Measurements from ENCODE around the gene CCDC124. TPM values are rescaled to one million over a fixed set of nuclear protein-coding genes. Genes with fewer than 3 reads are reported as not detected.

CCDC124 gene
- total and polyA plus RNA-seq, 10 of the 15 experiments (the other 5 are each of a cell fraction or from before 2014, with no cell fraction given), result 3.7 to 184 (median 51.8) TPM

DNA sequence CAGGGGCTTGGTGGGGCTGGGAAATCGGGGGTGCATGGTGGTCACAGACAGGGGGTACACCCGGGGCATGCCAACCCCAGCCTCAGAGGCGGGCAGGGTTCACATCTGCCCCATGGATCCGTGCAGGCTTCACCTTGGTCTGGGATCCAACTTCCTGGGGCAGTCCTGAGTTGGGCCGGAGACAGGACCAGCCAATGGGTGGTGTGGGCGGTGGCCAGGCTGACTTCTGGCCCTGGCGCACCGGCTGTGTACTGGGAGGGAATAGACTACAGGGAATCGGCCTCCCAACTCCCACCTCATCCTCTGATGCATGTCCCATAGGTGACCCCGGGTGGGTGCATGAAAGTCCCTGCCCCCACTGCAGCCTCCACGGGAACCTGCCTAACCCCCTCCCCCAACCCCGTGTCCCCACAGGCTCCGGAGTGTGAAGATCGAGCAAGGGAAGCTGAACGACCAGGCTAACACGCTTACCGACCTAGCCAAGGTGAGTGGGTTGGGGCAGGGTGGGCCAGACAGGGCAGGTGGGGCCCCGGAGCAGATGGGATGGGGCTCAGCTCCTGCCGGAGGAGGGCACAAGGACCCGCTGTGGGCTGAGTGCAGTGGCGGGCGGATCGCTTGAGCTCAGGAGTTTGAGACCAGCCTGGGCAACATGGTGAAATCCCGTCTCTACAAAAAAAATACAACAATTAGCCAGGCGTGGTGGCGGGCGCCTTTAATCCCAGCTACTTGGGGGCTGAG, 60.4 kb downstream of the CCDC124 start (continued):
- TF ChIP-seq, protein P1, sequence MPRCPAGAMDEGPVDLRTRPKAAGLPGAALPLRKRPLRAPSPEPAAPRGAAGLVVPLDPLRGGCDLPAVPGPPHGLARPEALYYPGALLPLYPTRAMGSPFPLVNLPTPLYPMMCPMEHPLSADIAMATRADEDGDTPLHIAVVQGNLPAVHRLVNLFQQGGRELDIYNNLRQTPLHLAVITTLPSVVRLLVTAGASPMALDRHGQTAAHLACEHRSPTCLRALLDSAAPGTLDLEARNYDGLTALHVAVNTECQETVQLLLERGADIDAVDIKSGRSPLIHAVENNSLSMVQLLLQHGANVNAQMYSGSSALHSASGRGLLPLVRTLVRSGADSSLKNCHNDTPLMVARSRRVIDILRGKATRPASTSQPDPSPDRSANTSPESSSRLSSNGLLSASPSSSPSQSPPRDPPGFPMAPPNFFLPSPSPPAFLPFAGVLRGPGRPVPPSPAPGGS (IDR thresholded peaks at IDR 0.05; ENCODE audit: borderline replicate concordance, insufficient read depth, low read depth, low read length, poor library complexity, severe bottlenecking), result no peak
- no peak for TF ChIP-seq ASH2L (IDR thresholded peaks at IDR 0.05; ENCODE audit: borderline replicate concordance, low read depth)

Small RNAs within 50 kb of the gene (small RNA-seq; reads per million reads assigned to genes)
- gene RNA5SP468, result not detected

Other genes with a start within 250 kb of the CCDC124 start
Only the 7 nearest of the 14 such genes appear.
- 0.22 TPM in 1 of 2 replicates, not detected in the other for gene B3GNT3, start 137.9 kb upstream of the CCDC124 start, total RNA-seq (2014; rRNA removed)
- not detected in 2 replicates for gene B3GNT3, start 137.9 kb upstream of the CCDC124 start, total RNA-seq (2014; rRNA removed; fragmentation: Illumina TruSeq; extraction: Trizol)
- gene B3GNT3, start 137.9 kb upstream of the CCDC124 start, total RNA-seq (2021), result 0.08 TPM in 1 of 2 replicates, not detected in the other
- not detected in 2 replicates for gene B3GNT3, start 137.9 kb upstream of the CCDC124 start, polyA plus RNA-seq (2011; rRNA removed)
- gene B3GNT3, start 137.9 kb upstream of the CCDC124 start, polyA plus RNA-seq (2014; fragmentation: Illumina TruSeq; extraction: Trizol), result not detected in 2 replicates
- not detected for gene B3GNT3, start 137.9 kb upstream of the CCDC124 start, polyA plus RNA-seq (2014; fragmentation: Nextera tagmentation; extraction: Ambion mirVana)
- gene B3GNT3, start 137.9 kb upstream of the CCDC124 start, polyA plus RNA-seq (2014; rRNA removed), result not detected in 2 replicates
- not detected for gene B3GNT3, start 137.9 kb upstream of the CCDC124 start, polyA plus RNA-seq (2016; fragmentation: Nextera tagmentation; extraction: Ambion mirVana)
- gene INSL3, start 111.5 kb upstream of the CCDC124 start, total RNA-seq (2014; rRNA removed), result 0.93 and 1.2 TPM in 2 replicates
- 0.32 and 0.36 TPM in 2 replicates for gene INSL3, start 111.5 kb upstream of the CCDC124 start, total RNA-seq (2014; rRNA removed; fragmentation: Illumina TruSeq; extraction: Trizol)
- 0.93 and 1.7 TPM in 2 replicates for gene INSL3, start 111.5 kb upstream of the CCDC124 start, total RNA-seq (2021)
- 0.16 and 0.29 TPM in 2 replicates for gene INSL3, start 111.5 kb upstream of the CCDC124 start, polyA plus RNA-seq (2011; rRNA removed)
- gene INSL3, start 111.5 kb upstream of the CCDC124 start, polyA plus RNA-seq (2014; fragmentation: Illumina TruSeq; extraction: Trizol), result 0.73 TPM in 1 of 2 replicates, not detected in the other
- under 1 TPM; 0.37 to 0.66 TPM for gene INSL3, start 111.5 kb upstream of the CCDC124 start, polyA plus RNA-seq (2014; fragmentation: Nextera tagmentation; extraction: Ambion mirVana)
- 0.27 and 1.1 TPM in 2 replicates for gene INSL3, start 111.5 kb upstream of the CCDC124 start, polyA plus RNA-seq (2014; rRNA removed)
- gene INSL3, start 111.5 kb upstream of the CCDC124 start, polyA plus RNA-seq (2016; fragmentation: Nextera tagmentation; extraction: Ambion mirVana), result 1 to 10 TPM in 1 of 2 experiments, under 1 TPM in 1; 0.78 to 1.9 TPM
- gene JAK3, start 85.0 kb upstream of the CCDC124 start, total RNA-seq (2014; rRNA removed), result 30.7 and 31.8 TPM in 2 replicates
- gene JAK3, start 85.0 kb upstream of the CCDC124 start, total RNA-seq (2014; rRNA removed; fragmentation: Illumina TruSeq; extraction: Trizol), result 11.5 and 11.6 TPM in 2 replicates
- 64.2 and 67.9 TPM in 2 replicates for gene JAK3, start 85.0 kb upstream of the CCDC124 start, total RNA-seq (2021)
- gene JAK3, start 85.0 kb upstream of the CCDC124 start, polyA plus RNA-seq (2011; rRNA removed), result 13.1 and 26.9 TPM in 2 replicates
- 9.8 and 13.9 TPM in 2 replicates for gene JAK3, start 85.0 kb upstream of the CCDC124 start, polyA plus RNA-seq (2014; fragmentation: Illumina TruSeq; extraction: Trizol)
- 10 to 100 TPM in 1 of 2 experiments, 1 to 10 TPM in 1; 7.8 to 37.2 TPM for gene JAK3, start 85.0 kb upstream of the CCDC124 start, polyA plus RNA-seq (2014; fragmentation: Nextera tagmentation; extraction: Ambion mirVana)
- 36.8 and 39.1 TPM in 2 replicates for gene JAK3, start 85.0 kb upstream of the CCDC124 start, polyA plus RNA-seq (2014; rRNA removed)
- gene JAK3, start 85.0 kb upstream of the CCDC124 start, polyA plus RNA-seq (2016; fragmentation: Nextera tagmentation; extraction: Ambion mirVana), result 10 to 100 TPM; 34.8 to 35.8 TPM
- 3,172 and 3,519 TPM in 2 replicates for gene RPL18A, start 73.1 kb upstream of the CCDC124 start, total RNA-seq (2014; rRNA removed)
- 1,696 and 1,955 TPM in 2 replicates for gene RPL18A, start 73.1 kb upstream of the CCDC124 start, total RNA-seq (2014; rRNA removed; fragmentation: Illumina TruSeq; extraction: Trizol)
- 3,774 and 3,973 TPM in 2 replicates for gene RPL18A, start 73.1 kb upstream of the CCDC124 start, total RNA-seq (2021)
- gene RPL18A, start 73.1 kb upstream of the CCDC124 start, polyA plus RNA-seq (2011; rRNA removed), result 583 and 1,181 TPM in 2 replicates
- gene RPL18A, start 73.1 kb upstream of the CCDC124 start, polyA plus RNA-seq (2014; fragmentation: Illumina TruSeq; extraction: Trizol), result 545 and 2,062 TPM in 2 replicates
- gene RPL18A, start 73.1 kb upstream of the CCDC124 start, polyA plus RNA-seq (2014; fragmentation: Nextera tagmentation; extraction: Ambion mirVana), result 1,000 to 10,000 TPM; 1,658 to 1,675 TPM
- gene RPL18A, start 73.1 kb upstream of the CCDC124 start, polyA plus RNA-seq (2014; rRNA removed), result 3,622 and 3,810 TPM in 2 replicates
- gene RPL18A, start 73.1 kb upstream of the CCDC124 start, polyA plus RNA-seq (2016; fragmentation: Nextera tagmentation; extraction: Ambion mirVana), result 1,000 to 10,000 TPM; 2,538 to 2,591 TPM
- 0.06 TPM in 1 of 2 replicates, not detected in the other for gene SLC5A5, start 61.1 kb upstream of the CCDC124 start, total RNA-seq (2014; rRNA removed)
- 0.05 TPM in 1 of 2 replicates, not detected in the other for gene SLC5A5, start 61.1 kb upstream of the CCDC124 start, total RNA-seq (2014; rRNA removed; fragmentation: Illumina TruSeq; extraction: Trizol)
- 0.05 and 0.08 TPM in 2 replicates for gene SLC5A5, start 61.1 kb upstream of the CCDC124 start, total RNA-seq (2021)
- gene SLC5A5, start 61.1 kb upstream of the CCDC124 start, polyA plus RNA-seq (2011; rRNA removed), result 0.04 TPM in 2 replicates
- gene SLC5A5, start 61.1 kb upstream of the CCDC124 start, polyA plus RNA-seq (2014; fragmentation: Illumina TruSeq; extraction: Trizol), result 0.03 TPM in 1 of 2 replicates, not detected in the other
- gene SLC5A5, start 61.1 kb upstream of the CCDC124 start, polyA plus RNA-seq (2014; fragmentation: Nextera tagmentation; extraction: Ambion mirVana), result under 1 TPM; 0.02 to 0.05 TPM
- gene SLC5A5, start 61.1 kb upstream of the CCDC124 start, polyA plus RNA-seq (2014; rRNA removed), result 0.06 TPM in 1 of 2 replicates, not detected in the other
- gene SLC5A5, start 61.1 kb upstream of the CCDC124 start, polyA plus RNA-seq (2016; fragmentation: Nextera tagmentation; extraction: Ambion mirVana), result under 1 TPM in 1 of 2 experiments, not detected in 1; 0.08 TPM
- 0.40 and 0.60 TPM in 2 replicates for gene KCNN1, start 34.1 kb downstream of the CCDC124 start, total RNA-seq (2014; rRNA removed)
- gene KCNN1, start 34.1 kb downstream of the CCDC124 start, total RNA-seq (2014; rRNA removed; fragmentation: Illumina TruSeq; extraction: Trizol), result 0.09 and 0.14 TPM in 2 replicates
- gene KCNN1, start 34.1 kb downstream of the CCDC124 start, total RNA-seq (2021), result 0.43 and 0.87 TPM in 2 replicates
- 0.45 and 0.95 TPM in 2 replicates for gene KCNN1, start 34.1 kb downstream of the CCDC124 start, polyA plus RNA-seq (2011; rRNA removed)
- 0.04 and 0.10 TPM in 2 replicates for gene KCNN1, start 34.1 kb downstream of the CCDC124 start, polyA plus RNA-seq (2014; fragmentation: Illumina TruSeq; extraction: Trizol)
- gene KCNN1, start 34.1 kb downstream of the CCDC124 start, polyA plus RNA-seq (2014; fragmentation: Nextera tagmentation; extraction: Ambion mirVana), result under 1 TPM in 1 of 2 experiments, not detected in 1; 0.02 TPM
- gene KCNN1, start 34.1 kb downstream of the CCDC124 start, polyA plus RNA-seq (2014; rRNA removed), result 0.13 and 0.31 TPM in 2 replicates
- under 1 TPM; 0.16 TPM for gene KCNN1, start 34.1 kb downstream of the CCDC124 start, polyA plus RNA-seq (2016; fragmentation: Nextera tagmentation; extraction: Ambion mirVana)
- 6.8 and 8.8 TPM in 2 replicates for gene ARRDC2, start 75.2 kb downstream of the CCDC124 start, total RNA-seq (2014; rRNA removed)
- gene ARRDC2, start 75.2 kb downstream of the CCDC124 start, total RNA-seq (2014; rRNA removed; fragmentation: Illumina TruSeq; extraction: Trizol), result 5.5 TPM in 2 replicates
- gene ARRDC2, start 75.2 kb downstream of the CCDC124 start, total RNA-seq (2021), result 9.3 and 10.1 TPM in 2 replicates
- 4.4 and 5.2 TPM in 2 replicates for gene ARRDC2, start 75.2 kb downstream of the CCDC124 start, polyA plus RNA-seq (2011; rRNA removed)
- gene ARRDC2, start 75.2 kb downstream of the CCDC124 start, polyA plus RNA-seq (2014; fragmentation: Illumina TruSeq; extraction: Trizol), result 4.3 and 4.7 TPM in 2 replicates
- 1 to 10 TPM in 1 of 2 experiments, under 1 TPM in 1; 0.48 to 1.1 TPM for gene ARRDC2, start 75.2 kb downstream of the CCDC124 start, polyA plus RNA-seq (2014; fragmentation: Nextera tagmentation; extraction: Ambion mirVana)
- 9.6 and 11.1 TPM in 2 replicates for gene ARRDC2, start 75.2 kb downstream of the CCDC124 start, polyA plus RNA-seq (2014; rRNA removed)
- 1 to 10 TPM; 1.1 to 2.7 TPM for gene ARRDC2, start 75.2 kb downstream of the CCDC124 start, polyA plus RNA-seq (2016; fragmentation: Nextera tagmentation; extraction: Ambion mirVana)